ENCODE measurements around the gene CTU2. TPM values are rescaled to one million over a fixed set of nuclear protein-coding genes. Genes with fewer than 3 reads are reported as not detected.

The CTU2 gene
- total RNA-seq, 1 donor from 2014 or later, result 18.3 TPM

- no peaks in the 10 kb centered on the region for H3K9me3 Mint-ChIP-seq (ENCODE audit: unreplicated experiment)
- no peaks in the 10 kb centered on the region for H3K27me3 Mint-ChIP-seq (ENCODE audit: low read depth, unreplicated experiment)
- Histone ChIP-seq H3K27me3 (ENCODE audit: insufficient read depth, low read length) (no peaks in the 10 kb centered on the region), H4K20me1 (ENCODE audit: insufficient read depth, low read length) (peaks cover 71% of the 10 kb centered on the region), H3K4me1 (ENCODE audit: insufficient read depth, low read length) (no peaks in the 10 kb centered on the region), H3K4me3 (ENCODE audit: insufficient read depth, low read depth, low read length) (no peak overlapping the region), H3K9ac (ENCODE audit: low read length) (no peak overlapping the region), H3K9me3 (ENCODE audit: insufficient read depth, low read depth, low read length) (no peaks in the 10 kb centered on the region), H3K27ac (ENCODE audit: low read depth, low read length) (no peak overlapping the region), H3K79me2 (ENCODE audit: insufficient read depth, low read length) (peaks cover 51% of the 10 kb centered on the region), H3K4me2 (ENCODE audit: low read length) (no peak overlapping the region), H3K36me3 (ENCODE audit: insufficient read depth, low read length) (peaks cover 2% of the 10 kb centered on the region), H2AFZ (ENCODE audit: low read depth, low read length) (no peak overlapping the region)
- no peak overlapping the region for H3K27ac Mint-ChIP-seq (ENCODE audit: unreplicated experiment)
- TF ChIP-seq EZH2 (IDR thresholded peaks at IDR 0.05; ENCODE audit: insufficient read depth, low read length), result no peak
- TF ChIP-seq CTCF (IDR thresholded peaks at IDR 0.05; ENCODE audit: insufficient read depth, low read depth, low read length), result no peak
- H3K4me1 Mint-ChIP-seq (ENCODE audit: low read depth, unreplicated experiment), result no peaks in the 10 kb centered on the region
- FAIRE-seq, result no peak
- H3K36me3 Mint-ChIP-seq (ENCODE audit: low read depth, unreplicated experiment), result peaks cover 2% of the 10 kb centered on the region
- no peak for DNase-seq (ENCODE audit: low read depth)
- H3K4me3 Mint-ChIP-seq (ENCODE audit: unreplicated experiment), result no peak overlapping the region
Observed at GRCh38 chr16:88744577-88745521, 38.5 kb downstream of the CTU2 start.

- TF ChIP-seq CTCF (IDR thresholded peaks at IDR 0.05; ENCODE audit: insufficient read depth, low read depth, low read length), result no peak
- TF ChIP-seq EZH2 (IDR thresholded peaks at IDR 0.05; ENCODE audit: insufficient read depth, low read length), result no peak
- H3K4me1 Mint-ChIP-seq (ENCODE audit: low read depth, unreplicated experiment), result no peaks in the 10 kb centered on the region
- Histone ChIP-seq H2AFZ (ENCODE audit: low read depth, low read length) (no peak overlapping the region), H3K9ac (ENCODE audit: low read length) (no peak overlapping the region), H4K20me1 (ENCODE audit: insufficient read depth, low read length) (peaks cover 79% of the 10 kb centered on the region), H3K36me3 (ENCODE audit: insufficient read depth, low read length) (no peaks in the 10 kb centered on the region), H3K4me2 (ENCODE audit: low read length) (no peak overlapping the region), H3K9me3 (ENCODE audit: insufficient read depth, low read depth, low read length) (no peaks in the 10 kb centered on the region), H3K4me3 (ENCODE audit: insufficient read depth, low read depth, low read length) (no peak overlapping the region), H3K27me3 (ENCODE audit: insufficient read depth, low read length) (no peaks in the 10 kb centered on the region), H3K27ac (ENCODE audit: low read depth, low read length) (no peak overlapping the region), H3K4me1 (ENCODE audit: insufficient read depth, low read length) (no peaks in the 10 kb centered on the region), H3K79me2 (ENCODE audit: insufficient read depth, low read length) (peaks cover 66% of the 10 kb centered on the region)
- FAIRE-seq, result no peak
- no peaks in the 10 kb centered on the region for H3K9me3 Mint-ChIP-seq (ENCODE audit: unreplicated experiment)
- H3K36me3 Mint-ChIP-seq (ENCODE audit: low read depth, unreplicated experiment), result peaks cover 2% of the 10 kb centered on the region
- DNase-seq (ENCODE audit: low read depth), result no peak
- H3K4me3 Mint-ChIP-seq (ENCODE audit: unreplicated experiment), result no peak overlapping the region
- no peak overlapping the region for H3K27ac Mint-ChIP-seq (ENCODE audit: unreplicated experiment)
- H3K27me3 Mint-ChIP-seq (ENCODE audit: low read depth, unreplicated experiment), result no peaks in the 10 kb centered on the region
Observed at GRCh38 chr16:88746506-88746905, 40.2 kb downstream of the CTU2 start.

All from astrocyte (in vitro differentiated cells and primary cell).